Measurements from ENCODE around the gene MARK2. TPM values are rescaled to one million over a fixed set of nuclear protein-coding genes. Genes with fewer than 3 reads are reported as not detected.
A peak's percentile ranks its signal among the peaks of the same experiment; 100 is the strongest.

The MARK2 gene
- total and polyA plus RNA-seq, 2 of the 8 experiments (the other 6 are each of a cell fraction or from before 2014, with no cell fraction given), result 19.3 to 58.5 TPM

DNA sequence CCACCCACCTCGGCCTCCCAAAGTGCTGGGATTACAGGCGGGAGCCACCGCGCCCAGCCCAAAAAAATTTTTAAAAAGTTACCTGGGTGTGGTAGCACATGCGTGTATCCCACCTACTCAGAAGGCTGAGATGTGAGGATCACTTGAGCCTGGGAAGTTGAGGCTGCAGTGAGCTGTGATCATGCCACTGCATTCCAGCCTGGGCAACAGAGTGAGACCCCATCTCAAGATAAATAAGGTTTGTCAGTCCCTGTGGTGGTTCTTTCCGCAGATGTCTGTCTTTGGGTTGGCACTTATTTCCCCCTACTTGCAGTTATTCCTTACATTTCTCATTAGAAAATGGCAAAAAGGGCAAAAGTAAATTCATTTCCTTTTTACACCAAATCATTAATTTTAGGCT lies 8.0 kb downstream of the MARK2 start:
- Histone ChIP-seq H2BK15ac (ENCODE audit: low read length) (no peak overlapping the region), H4K8ac (ENCODE audit: extremely low read depth, insufficient read depth, low read length) (no peak overlapping the region), H3K9me3 (ENCODE audit: insufficient read depth in 2 of 2, low read depth in 1 of 2, low read length in 1 of 2) (no peaks in the 10 kb centered on the region), H3K23ac (ENCODE audit: insufficient read length) (no peak overlapping the region), H3K4ac (replicated peaks; ENCODE audit: insufficient read length, low read depth, low read length) (no peak overlapping the region), H2BK120ac (replicated peaks; ENCODE audit: low read depth, low read length) (no peak overlapping the region), H3K4me1 (replicated peaks in 1 of 4; ENCODE audit: control insufficient read depth in 3 of 4, insufficient read depth in 4 of 4, low read length in 3 of 4) (peaks cover 18 to 39% (median 27%) of the 10 kb centered on the region in 4 experiments), H3K14ac (ENCODE audit: insufficient read length) (no peak overlapping the region), H4K5ac (ENCODE audit: insufficient read length, low read depth, low read length) (no peak overlapping the region), H2BK20ac (ENCODE audit: low read length) (no peak overlapping the region), H3K79me1 (ENCODE audit: low read depth, low read length) (peaks cover 33% of the 10 kb centered on the region), H2BK12ac (ENCODE audit: low read depth, low read length) (no peak overlapping the region), H3K18ac (ENCODE audit: extremely low read depth, low read length) (no peak overlapping the region), H2BK5ac (ENCODE audit: low read depth, low read length) (no peak overlapping the region; the same call in 1 of the 2 replicates), H3K36me3 (ENCODE audit: control insufficient read depth in 2 of 4, insufficient read depth in 4 of 4, low read length in 3 of 4) (peaks cover 0 to 2% (median 1%) of the 10 kb centered on the region in 4 experiments; a peak in 2 of 8 replicates), H4K91ac (replicated peaks; ENCODE audit: insufficient read length, low read length) (no peak overlapping the region), H3K4me2 (ENCODE audit: insufficient read depth in 1 of 2, low read depth in 2 of 2, low read length in 2 of 2) (peak overlapping the region; percentile 58 to 78; a peak in 3 of 4 replicates), H4K20me1 (replicated peaks in 1 of 2; ENCODE audit: control insufficient read depth in 1 of 2, insufficient read depth in 2 of 2, low read length in 2 of 2) (peaks cover 12 to 17% of the 10 kb centered on the region in 2 experiments), H3K27me3 (replicated peaks in 1 of 4; ENCODE audit: control insufficient read depth in 3 of 4, extremely low read depth in 1 of 4, insufficient read depth in 3 of 4, low read length in 3 of 4) (no peaks in the 10 kb centered on the region), H3K56ac (replicated peaks; ENCODE audit: insufficient read length, low read depth, low read length) (no peak overlapping the region), H2AFZ (ENCODE audit: low read length) (no peak overlapping the region), H3K79me2 (ENCODE audit: control insufficient read depth in 1 of 2, insufficient read depth in 2 of 2, low read length in 2 of 2) (peaks cover 27 to 92% of the 10 kb centered on the region in 2 experiments), H2AK5ac (ENCODE audit: low read depth, low read length) (no peak overlapping the region), H3K27ac (ENCODE audit: low read depth, low read length) (peak overlapping the region; percentile 85; the same call in 1 of the 2 replicates), H3K9ac (replicated peaks in 1 of 4; ENCODE audit: extremely low read depth in 1 of 4, low read depth in 3 of 4, low read length in 3 of 4) (no peak overlapping the region; a peak in 1 of 7 replicates), H3K23me2 (ENCODE audit: low read depth, low read length) (no peaks in the 10 kb centered on the region), H3K4me3 (ENCODE audit: extremely low read depth in 1 of 4, insufficient read depth in 2 of 4, low read depth in 3 of 4, low read length in 4 of 4) (peak overlapping the region in 2 of 4 experiments; percentile 10 to 44; a peak in 1 of 8 replicates)
- CTCF ChIA-PET (ENCODE audit: partially characterized antibody), result interaction anchor here (0.6 to 3.9 kb wide), 6 partner anchors 9 to 99 kb away, joined by 3 to 31 read pairs (median 5); partner anchors contain the start of gene MARK2
- POLR2A ChIA-PET (ENCODE audit: partially characterized antibody), result interaction anchor here (0.7 to 6.2 kb wide), 8 partner anchors 8 to 116 kb away, joined by 3 to 30 read pairs (median 4); partner anchors contain the start of genes MARK2 and RCOR2
- TF ChIP-seq CBX5 (IDR thresholded peaks at IDR 0.05; ENCODE audit: low read depth, low read length) (no peak), EGR1 (IDR thresholded peaks at IDR 0.05; ENCODE audit: borderline replicate concordance, low read depth, low read length) (no peak)
- FAIRE-seq (no peak), DNase-seq (ENCODE audit: low read depth in 1 of 2, low spot score in 2 of 2) (no peak)
- WGBS, 2 experiments (ENCODE audit: extremely low coverage in 1 of 2, insufficient coverage in 1 of 2, insufficient read length in 1 of 2, insufficient replicate concordance in 2 of 2, low coverage in 1 of 2, low lambda C conversion rate in 2 of 2, missing lambda C conversion rate in 1 of 2), result 88% methylated on average over 6 of the region's 6 CpGs; no CpG with 5 or more reads in 1 of the 2 experiments
